Choroid plexus epithelial cell (primary cell): ENCODE measurements around the gene CREB5.
"Not testable (repeated sequence)": the region's sequence is repeated elsewhere in the genome, so short reads cannot be mapped to it uniquely, and the experiment has no call there.

Experiments used
- DNase-seq: peaks from one replicate; pipeline ENCODE4 v3.0.0-alpha.2; 2010; ENCODE audit warnings: low read depth
- H3K4me3 ChIP-seq: 2 replicates; pipeline ENCODE4 v1.5.1; 2011; ENCODE audit warnings: low read depth, mild to moderate bottlenecking, control low read depth, low read length, moderate library complexity
- CTCF ChIP-seq: conservative IDR thresholded peaks from 2 replicates; pipeline ENCODE4 v1.5.1; 2011; ENCODE audit warnings: low read depth, mild to moderate bottlenecking, control low read depth, inconsistent platforms, low read length, moderate library complexity

The CREB5 gene

GRCh38 chr7:28607855-28608193, 195.5 kb downstream of the CREB5 start:
- no peak overlapping the region for H3K4me3 ChIP-seq
- no peak for TF ChIP-seq CTCF
- no peak for DNase-seq

DNA sequence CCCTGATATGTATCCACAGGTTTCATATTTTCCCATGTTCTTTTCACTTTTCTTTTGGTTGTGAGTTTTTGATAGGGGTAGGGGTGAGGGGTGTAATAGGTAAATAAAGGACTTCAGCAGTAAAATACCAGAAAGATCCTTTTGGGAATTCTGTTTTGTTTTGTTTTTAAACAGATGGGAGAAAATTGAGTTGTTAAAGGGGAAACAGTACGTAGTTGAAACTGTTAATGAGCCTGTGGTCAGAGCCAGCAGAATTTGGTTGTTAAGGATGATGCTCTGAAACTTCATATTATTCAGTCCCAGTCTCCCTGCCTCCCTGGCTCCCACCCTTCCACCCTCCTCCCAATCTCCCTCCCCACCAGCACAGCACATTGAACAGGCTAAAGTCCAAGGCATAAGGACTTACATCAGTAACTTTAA, 195.9 kb downstream of the CREB5 start:
- H3K4me3 ChIP-seq, result no peak overlapping the region
- DNase-seq, result no peak
- no peak for TF ChIP-seq CTCF

DNA sequence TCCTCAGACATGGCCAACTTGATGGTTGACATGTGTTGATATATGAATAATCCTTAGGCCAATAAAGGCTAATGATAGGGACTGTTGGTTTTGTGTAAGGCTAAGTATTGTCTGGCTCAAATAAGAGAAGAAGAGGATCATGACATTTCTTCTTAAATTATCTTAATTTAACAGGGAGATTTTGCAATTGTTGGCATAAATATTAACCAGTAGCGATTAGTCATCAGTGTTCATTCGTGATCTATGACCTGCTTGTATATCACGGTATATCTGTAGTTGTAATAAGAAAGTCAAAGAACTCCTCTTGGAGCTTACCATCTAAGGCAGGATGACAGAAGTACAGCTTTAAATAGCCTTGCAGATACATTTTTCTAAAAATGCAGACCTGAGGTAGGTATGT, 196.4 kb downstream of the CREB5 start:
- no peak for TF ChIP-seq CTCF
- no peak overlapping the region for H3K4me3 ChIP-seq
- peak; percentile 30 for DNase-seq

DNA sequence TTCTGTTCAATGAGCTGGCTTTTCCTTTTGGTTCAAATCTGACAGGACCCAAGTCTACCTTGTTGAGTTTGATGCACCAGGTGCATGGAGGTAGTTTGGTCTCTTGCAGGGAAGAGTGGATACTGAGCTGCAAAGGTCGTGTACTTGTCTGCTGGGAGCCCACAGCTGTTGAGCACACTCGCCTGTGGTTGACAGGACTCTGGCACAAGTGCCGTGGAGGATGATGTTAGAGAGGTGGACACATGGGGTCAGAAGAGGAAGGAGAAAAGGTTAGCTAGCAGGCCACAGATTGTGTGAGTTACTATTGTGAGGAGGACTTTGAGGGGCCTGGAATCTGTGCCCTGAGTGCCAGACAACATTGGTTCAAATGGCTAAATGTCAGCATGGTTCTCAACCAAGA, 197.3 kb downstream of the CREB5 start:
- no peak for DNase-seq
- no peak for TF ChIP-seq CTCF
- no peak overlapping the region for H3K4me3 ChIP-seq

GRCh38 chr7:28611399-28611897, 199.1 kb downstream of the CREB5 start:
- DNase-seq, H3K4me3 ChIP-seq: not testable (repeated sequence)

- no peak for DNase-seq
- no peak for TF ChIP-seq CTCF
- H3K4me3 ChIP-seq, result no peak overlapping the region
These were observed 200.9 kb downstream of the CREB5 start for GRCh38 chr7:28613262-28613661.

- no peak overlapping the region for H3K4me3 ChIP-seq
- peak; percentile 13 for DNase-seq
- TF ChIP-seq CTCF, result peak; percentile 39
These were observed 202.8 kb downstream of the CREB5 start for GRCh38 chr7:28615091-28615490.

- no peak for DNase-seq
- H3K4me3 ChIP-seq, result no peak overlapping the region
- TF ChIP-seq CTCF, result no peak
These were observed 205.1 kb downstream of the CREB5 start for GRCh38 chr7:28617308-28617880.
